TTC549 (cell line): ENCODE measurements around the gene PRDX5.

ENCODE experiments used
- FAIRE-seq: peaks from 2 replicates; lab custom pipeline; 2012; peaks lifted over from hg19 to GRCh38; lab: Jason Lieb, UNC

The PRDX5 gene

DNA sequence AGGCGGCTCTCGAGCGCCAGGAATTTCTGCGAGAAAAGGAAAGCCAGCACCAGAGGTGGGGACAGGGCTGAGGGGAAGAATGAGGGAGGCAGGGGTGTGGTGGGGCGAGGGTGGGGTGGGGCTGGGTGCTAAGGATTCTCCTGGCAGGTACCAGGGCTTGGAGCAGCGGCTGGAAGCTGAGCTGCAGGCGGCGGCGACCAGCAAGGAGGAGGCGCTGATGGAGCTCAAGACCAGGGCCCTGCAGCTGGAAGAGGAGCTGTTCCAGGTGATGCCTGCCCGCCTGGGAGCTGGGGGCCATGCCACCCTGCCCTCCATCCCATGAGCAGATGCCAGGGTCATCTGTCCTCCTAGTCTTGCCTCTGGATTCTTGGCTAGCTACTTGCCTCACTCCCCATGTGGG is 31.5 kb downstream of the PRDX5 start:
- FAIRE-seq, result no peak

DNA sequence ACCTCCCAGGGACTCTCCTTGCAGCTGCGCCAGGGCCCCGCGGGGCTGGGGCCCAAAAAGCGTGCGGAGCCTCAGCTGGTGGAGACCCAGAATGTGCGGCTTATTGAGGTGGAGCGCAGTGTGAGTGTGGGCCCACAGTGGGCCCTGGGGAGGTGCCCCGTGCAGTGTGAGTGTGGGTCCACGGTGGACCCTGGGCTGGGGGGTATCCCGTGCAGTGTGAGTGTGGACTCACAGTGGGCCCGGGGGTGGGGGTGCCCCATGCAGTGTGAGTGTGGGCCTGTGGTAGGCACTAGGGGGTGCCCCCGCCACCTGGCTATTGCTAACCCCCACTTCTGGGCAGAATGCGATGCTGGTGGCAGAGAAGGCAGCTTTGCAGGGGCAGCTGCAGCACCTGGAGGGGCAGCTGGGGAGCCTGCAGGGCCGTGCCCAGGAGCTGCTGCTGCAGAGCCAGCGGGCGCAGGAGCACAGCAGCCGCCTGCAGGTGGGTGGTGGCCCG is 33.3 kb downstream of the PRDX5 start:
- FAIRE-seq, result no peak

DNA sequence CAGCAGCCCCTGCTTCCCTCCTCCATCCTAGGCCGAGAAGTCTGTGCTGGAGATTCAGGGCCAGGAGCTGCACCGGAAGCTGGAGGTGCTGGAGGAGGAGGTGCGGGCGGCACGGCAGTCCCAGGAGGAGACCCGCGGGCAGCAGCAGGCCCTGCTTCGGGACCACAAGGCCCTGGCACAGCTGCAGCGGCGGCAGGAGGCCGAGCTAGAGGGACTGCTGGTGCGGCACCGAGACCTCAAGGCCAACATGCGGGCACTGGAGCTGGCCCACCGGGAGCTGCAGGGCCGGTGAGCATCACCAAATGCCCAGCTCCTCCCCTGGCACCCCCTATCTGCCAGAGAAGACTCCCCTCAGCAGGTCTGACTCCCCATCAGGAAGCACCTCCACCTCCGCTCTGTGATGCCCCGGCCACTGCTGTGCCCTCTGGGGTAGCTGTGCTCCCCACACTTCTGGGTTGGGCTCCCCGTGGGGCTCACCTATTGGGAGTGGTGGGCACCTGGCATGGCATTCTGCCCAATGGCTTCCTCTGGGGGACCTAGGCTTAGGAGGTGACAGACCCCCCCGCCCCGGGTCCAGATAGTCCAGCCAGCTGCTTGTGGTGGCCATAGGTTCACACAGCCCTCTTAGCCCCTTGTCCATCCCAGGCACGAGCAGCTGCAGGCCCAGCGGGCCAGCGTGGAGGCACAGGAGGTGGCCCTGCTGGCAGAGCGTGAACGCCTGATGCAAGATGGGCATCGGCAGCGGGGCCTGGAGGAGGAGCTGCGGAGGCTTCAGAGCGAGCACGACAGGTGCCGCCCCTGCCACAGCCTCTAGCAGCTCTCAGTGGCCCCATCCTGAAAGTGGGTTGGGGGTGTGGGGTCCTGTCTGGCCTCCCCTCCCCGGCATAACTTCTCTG is 34.4 kb downstream of the PRDX5 start:
- FAIRE-seq, result no peak

DNA sequence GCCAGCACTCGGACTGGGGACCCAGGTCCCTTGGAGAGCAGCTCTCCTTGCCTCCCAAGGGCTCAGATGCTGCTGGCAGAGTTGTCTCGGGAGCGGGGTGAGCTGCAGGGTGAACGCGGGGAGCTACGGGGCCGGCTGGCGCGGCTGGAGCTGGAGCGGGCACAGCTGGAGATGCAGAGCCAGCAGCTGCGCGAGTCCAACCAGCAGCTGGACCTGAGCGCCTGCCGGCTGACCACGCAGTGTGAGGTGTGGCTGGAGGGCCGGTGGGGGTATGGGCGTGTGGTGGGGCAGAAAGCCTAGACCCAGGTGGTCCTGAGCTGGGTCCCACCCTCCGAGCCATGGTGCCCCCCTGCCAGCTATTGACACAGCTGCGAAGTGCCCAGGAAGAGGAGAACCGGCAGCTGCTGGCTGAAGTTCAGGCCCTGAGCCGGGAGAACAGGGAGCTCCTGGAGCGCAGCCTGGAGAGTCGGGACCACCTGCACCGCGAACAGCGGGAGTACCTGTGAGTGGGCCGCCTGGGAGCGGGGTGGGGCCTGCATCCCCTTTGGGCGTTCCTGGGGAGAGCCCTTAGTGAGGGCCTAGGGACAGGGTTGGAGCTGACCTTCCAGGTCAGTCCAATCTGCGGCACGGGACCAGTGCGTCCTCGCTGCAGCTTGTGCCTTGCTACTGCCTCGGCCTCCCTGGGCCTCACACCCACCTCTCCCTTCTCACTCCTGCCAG is 35.2 kb downstream of the PRDX5 start:
- FAIRE-seq, result no peak

DNA sequence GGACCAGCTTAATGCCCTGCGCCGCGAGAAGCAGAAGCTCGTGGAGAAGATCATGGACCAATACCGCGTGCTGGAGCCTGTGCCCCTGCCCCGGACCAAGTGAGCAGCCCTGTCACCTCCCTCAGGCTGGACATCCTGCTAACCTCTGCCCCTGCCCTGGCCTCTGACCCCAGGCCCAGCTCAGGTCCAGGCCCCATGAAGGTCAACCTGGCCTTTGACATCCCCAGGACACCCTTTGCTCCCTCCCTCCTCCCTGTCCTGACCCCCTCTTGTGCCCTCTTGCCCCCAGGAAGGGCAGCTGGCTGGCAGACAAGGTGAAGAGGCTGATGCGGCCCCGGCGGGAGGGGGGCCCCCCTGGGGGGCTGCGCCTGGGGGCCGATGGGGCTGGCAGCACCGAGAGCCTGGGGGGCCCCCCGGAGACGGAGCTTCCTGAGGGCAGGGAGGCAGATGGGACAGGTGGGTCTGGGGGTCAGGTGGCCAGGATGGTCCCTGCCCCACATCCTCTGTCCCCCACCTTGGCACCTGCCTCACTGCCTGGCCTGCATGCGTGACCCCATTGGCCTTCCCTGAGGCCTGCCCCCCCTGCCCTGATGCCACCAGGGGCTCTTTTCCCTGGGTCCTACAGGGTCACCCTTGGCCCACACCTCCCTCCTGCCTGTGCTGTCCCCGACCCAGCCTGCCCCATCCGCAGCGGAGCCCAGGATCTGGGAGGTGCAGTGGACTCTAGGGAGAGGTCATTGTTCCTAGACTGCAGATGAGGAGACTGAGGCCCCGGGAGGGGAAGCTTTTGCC is 36.0 kb downstream of the PRDX5 start:
- FAIRE-seq, result no peak

DNA sequence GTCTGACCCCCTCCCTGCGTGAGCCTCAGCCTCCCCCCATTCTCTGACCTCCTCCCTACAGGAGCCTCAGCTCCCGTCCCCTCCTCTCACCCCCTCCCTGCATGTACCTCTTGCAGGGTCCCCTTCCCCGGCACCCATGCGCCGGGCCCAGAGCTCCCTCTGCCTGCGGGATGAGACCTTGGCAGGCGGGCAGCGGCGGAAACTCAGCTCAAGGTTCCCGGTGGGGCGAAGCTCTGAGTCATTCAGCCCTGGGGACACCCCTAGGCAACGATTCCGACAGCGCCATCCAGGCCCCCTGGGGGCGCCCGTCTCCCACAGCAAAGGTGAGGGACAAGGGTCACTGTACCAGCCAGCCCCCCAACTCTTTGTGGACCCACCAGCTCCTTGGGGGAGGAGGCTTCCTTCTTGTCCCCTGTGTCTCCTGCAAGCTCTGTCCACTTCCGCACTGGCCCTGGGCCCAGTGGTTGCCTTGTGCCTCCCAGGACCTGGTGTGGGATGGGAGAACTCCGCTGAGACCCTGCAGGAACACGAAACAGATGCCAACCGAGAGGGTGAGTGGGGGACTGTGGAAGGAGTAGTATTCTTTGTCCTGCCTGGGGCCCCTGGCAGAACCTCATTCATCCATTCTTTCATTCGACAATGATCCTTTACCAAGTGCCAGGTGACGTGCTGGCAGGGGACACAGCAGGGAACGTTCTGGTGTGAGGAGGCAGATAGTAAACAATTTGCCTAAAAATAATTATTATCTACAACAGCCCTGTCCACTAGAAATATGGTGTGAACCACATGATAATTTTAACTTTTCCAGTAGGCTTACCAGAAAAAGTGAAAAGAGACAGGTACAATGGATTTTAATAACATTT is 37.4 kb downstream of the PRDX5 start:
- FAIRE-seq, result no peak

DNA sequence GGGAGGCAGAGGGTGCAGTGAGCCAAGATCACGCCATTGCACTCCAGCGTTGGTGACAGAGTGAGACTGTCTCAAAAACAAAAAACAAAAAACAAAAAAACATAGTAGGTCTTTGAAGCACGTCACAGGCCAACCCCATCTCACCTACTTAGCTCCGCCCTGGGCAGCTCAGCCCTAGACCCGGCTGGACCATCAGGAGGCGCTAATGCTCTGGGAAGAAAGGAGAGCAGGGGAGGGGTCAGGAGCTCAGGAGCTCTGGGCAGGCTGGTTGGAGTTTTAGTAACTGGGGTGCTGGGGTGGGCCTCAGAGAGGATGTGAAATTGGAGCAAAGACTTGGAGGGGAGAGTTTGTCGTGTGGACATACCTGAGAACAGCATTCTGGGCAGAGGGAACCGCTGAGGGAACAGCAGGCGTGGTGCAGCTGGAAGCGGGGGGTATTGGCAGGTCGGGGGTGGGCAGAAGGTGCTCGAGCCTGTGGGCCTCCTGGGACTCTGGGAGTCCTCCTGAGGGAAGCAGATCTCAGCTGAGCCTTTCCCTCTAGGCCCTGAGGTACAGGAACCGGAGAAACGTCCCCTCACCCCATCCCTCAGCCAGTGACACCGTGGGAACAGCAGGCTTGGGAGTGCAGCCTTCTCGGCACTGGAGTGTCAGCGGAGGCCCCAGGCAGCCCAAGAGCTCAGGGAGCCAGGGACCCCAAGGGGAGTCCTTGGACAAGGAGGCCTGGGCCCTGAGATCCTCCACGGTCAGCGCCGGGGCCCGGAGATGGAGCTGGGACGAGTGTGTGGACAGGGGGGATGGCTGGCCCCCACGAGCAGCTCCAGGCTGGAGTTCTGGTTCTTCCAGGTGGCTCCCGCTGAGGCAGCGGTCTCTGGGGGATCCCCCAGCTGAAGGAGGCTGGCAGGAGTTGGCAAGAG is 38.8 kb downstream of the PRDX5 start:
- peak; percentile 25 for FAIRE-seq

DNA sequence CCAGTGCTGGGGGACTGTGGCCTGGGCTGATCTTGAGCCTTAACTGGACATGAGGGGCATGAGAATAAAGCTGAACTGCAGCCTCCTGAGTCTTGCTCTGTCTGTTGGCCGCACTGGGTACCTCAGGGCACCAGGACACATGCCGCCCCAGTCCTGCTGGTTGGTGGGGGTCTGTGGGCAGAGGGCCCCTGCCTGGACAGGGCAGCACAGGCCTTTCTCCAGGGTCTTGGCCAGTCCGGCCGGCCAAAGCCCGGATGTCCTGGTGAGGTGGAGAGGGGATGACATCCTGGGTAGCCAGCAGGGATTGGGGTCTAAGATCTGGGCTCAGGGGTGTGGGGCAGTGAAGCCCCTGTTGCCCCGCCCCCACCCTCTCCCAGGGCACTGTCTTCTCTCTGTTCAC is 39.5 kb downstream of the PRDX5 start:
- no peak for FAIRE-seq

DNA sequence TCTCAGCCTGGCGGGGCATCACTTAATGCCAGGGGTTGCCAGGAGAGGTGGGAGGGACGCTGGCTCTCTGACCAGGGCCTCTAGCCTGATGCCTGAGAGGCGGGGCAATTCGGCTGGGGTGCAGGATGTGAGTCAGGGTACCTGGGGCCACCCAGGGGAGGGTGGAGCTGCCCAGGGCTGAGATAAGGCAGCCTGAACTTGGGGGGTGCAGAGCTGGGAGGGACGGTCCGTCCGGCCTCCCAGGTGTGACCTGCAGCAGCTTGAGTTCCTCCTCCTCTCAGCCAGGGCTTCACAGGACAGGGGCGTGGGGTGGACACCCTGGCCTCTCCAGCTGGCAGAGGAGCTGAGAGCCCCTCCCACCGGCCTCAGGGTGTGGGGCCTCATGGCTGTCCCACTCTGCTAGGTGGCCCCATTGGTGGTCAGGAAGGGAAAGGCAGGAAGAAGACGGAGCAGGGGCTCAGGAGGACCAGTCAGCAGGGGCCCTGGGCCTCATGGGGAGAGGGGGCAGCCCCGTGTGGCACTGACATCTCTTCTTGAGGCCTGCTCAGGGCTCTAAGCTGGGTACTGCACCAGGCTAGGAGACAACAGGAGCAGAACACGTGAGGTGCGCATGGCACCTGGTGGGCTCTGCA is 40.1 kb downstream of the PRDX5 start:
- no peak for FAIRE-seq

DNA sequence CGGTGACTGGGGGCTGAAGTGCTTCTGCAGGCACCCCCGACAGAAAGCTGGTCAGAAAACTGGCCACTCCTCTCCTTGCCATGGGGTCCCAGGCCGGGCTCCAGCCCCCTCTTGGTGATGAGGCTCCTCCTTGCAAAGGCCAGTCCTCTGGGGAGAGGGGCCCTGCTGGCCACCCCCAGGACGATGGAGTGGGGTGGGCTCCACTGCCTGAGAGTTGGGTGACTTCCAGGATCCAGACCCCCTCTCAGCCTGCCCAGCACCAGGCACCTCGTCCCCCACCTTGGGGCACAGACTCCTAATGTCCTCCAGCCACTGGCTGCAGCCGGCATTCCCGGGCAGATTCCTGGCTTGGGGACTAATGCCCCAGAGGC is 40.6 kb downstream of the PRDX5 start:
- no peak for FAIRE-seq

DNA sequence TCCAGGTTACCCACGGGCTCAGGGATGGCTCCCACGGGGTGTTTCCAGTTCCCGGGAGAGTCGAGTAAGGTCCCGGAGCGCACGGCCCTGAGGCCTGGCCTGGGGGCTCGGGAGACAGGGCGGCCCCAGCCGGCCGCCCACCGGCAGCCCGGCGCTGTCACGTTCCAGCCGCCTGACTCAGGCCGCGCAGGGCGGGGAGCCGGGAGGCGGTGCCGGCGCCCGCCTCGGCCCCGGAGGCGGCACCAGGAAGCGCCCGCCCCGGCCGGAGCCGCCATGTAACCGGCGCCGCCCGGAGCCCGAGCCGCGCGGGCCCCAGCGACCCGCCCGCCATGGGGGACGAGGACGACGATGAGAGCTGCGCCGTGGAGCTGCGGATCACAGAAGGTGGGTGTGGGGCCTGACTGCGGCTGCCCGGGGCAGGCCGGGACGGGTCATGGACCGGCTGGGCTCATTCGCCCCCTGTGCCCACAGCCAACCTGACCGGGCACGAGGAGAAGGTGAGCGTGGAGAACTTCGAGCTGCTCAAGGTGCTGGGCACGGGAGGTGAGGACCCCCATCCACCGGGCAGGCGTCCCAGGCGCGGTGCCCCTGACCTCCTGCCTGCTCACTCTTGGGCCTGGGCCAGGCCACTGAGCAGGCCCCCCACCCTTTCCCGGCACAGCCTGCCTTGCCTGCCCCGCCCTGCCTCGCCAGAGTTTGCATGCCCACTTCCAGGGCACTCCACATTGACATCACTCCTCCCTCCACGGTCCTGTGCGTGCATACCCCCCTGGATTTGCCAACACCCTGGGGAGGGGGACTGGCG is 41.2 kb downstream of the PRDX5 start, which contains the start of gene RPS6KA4:
Gene RPS6KA4, plus strand, starts transcription at position 256 of the 805 bp plus-strand sequence. Its CDS starts 74 bp downstream, at position 330.
- FAIRE-seq, result no peak

DNA sequence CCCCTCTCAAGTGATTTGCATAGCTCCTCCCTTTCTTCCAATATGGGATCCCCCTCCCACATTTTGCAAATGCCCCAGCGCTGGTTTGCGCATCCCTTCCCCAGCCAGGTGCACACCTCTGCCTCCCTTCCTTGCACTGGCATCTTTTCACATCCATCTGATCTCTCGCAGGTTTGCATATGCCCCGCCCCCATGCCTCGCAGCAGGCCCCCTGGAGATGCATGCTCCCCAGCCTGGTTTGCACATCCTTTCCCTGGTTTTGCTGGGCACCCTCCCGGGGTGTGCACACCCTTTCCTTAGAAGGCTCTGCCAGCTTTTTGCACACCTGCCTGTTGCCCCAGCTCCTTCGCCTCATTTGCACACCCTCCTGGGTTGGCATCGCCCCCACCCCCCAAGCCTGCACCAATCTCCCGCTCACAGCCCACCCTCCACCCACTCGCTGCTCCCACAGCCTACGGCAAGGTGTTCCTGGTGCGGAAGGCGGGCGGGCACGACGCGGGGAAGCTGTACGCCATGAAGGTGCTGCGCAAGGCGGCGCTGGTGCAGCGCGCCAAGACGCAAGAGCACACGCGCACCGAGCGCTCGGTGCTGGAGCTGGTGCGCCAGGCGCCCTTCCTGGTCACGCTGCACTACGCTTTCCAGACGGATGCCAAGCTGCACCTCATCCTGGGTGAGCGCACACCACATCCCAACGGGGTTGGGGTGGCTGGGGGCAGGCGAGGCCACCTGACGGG is 42.0 kb downstream of the PRDX5 start:
- no peak for FAIRE-seq

DNA sequence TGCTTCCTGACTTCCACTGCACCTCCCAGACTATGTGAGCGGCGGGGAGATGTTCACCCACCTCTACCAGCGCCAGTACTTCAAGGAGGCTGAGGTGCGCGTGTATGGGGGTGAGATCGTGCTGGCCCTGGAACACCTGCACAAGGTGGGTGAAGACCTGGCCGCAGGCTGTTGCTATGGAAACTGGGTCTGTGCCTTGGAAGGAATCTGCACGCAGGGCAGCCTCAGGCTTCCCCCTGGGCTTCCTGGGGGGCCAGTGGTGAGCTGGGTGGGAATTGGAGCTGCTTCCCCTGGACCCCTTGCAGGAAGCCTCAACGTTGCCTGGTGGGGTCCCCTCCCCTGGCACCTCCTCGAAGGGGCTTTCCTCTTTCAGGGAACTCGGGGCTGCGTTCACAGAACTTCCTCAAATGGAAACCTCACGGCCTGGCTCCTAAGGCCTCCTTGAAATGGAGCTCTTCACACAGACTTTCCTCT is 42.6 kb downstream of the PRDX5 start:
- no peak for FAIRE-seq

DNA sequence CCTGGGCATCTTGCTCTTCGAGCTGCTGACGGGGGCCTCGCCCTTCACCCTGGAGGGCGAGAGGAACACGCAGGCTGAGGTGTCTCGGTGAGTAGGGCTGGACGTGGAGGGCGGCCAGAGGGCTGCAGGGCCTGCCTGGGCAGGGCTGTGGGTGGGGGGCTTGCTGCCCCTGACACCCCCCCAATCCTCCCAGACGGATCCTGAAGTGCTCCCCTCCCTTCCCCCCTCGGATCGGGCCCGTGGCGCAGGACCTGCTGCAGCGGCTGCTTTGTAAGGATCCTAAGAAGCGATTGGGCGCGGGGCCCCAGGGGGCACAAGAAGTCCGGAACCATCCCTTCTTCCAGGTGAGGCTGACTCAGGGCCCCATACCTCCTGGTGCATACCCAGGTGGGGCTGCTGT is 43.7 kb downstream of the PRDX5 start:
- no peak for FAIRE-seq

DNA sequence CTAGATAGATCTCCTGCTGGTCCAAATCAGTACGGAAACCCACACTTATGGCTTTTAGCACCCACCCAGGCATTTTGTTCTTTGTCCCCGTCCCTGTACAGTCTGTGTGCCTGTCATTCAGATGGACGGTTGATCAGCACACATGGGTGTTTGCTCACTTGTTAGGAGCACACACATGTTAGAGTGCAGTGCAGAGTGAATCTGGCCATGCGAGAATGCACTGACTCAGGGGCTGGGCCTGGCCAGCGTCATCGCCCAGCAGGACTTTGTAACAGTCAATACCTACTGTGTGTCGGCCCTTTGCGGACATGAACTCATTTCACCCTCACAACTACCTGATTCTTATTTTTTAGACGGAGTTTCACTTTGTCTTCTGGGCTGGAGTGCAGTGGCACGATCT is 44.4 kb downstream of the PRDX5 start:
- no peak for FAIRE-seq

DNA sequence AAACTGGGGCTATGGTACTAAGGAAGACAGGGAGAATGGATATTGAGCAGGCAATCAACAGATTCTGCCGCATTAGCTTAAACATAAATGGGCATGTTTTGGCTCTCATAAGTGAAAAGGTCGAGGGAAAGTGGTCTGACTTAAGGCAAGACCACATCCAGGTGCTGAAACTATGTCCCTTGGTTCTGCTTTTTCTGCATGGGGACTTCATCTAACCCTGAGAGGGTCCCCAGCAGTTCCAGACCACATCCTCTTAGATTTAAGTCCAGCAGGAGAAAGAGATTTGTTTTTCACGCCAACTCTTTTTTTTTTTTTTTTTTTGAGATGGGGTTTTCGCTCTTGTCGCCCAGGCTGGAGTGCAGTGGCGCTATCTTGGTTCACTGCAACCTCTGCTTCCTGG is 46.5 kb downstream of the PRDX5 start:
- no peak for FAIRE-seq

DNA sequence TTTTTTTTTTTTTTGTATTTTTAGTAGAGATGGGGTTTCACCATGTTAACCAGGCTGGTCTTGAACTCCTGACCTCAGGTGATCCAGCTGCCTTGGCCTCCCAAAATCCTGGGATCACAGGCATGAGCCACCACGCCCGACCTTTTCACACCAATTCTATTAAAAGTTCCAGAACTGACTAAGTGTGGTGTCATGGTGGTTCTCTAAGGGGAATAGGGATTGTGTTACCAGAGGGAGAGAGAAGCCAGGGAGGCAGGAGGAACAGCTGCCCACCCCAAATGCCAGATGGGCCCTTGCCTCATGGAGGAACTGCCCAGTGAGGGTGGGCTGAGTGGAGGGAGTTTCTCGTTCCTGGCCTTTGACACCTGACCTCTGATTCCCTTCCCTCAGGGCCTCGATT is 47.0 kb downstream of the PRDX5 start:
- FAIRE-seq, result no peak

DNA sequence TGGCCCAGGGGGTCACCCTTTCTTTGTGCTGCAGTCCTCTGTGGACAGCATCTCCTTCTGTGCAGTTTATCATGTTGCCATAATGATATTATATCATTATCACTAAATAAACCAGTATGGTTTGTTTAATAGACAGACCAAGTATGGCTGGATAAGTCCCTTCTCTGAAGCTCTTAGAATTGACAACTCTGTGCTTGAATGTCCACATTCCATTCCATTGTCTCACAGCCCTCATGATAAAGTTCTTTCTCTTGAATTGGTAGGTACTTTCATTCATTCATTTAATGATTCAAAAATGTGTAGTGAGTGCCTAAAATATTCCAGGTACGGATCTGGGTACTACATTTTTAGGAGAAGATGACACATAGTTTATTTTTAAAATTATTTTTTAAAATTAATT is 48.8 kb downstream of the PRDX5 start:
- FAIRE-seq, result no peak
